ENCODE data around the gene ANO8. TPM values are rescaled to one million over a fixed set of nuclear protein-coding genes. Genes with fewer than 3 reads are reported as not detected.

The ANO8 gene
- total and polyA plus RNA-seq, 2 experiments from 2014 or later = 4.5 to 24.9 TPM

- no peak overlapping the region for H3K27ac Mint-ChIP-seq
These were observed 3.6 kb downstream of the ANO8 start for GRCh38 chr19:17331045-17331558.

More at GRCh38 chr19:17331045-17331558, 3.6 kb downstream of the ANO8 start:
- ATAC-seq (no peak), DNase-seq (ENCODE audit: low spot score) (no peak)
- Mint-ChIP-seq H3K9me3 (peaks cover 5% of the 10 kb centered on the region; the same call in 2 of the 3 replicates), H3K4me1 (peaks cover 27% of the 10 kb centered on the region), H3K36me3 (ENCODE audit: low read depth) (peaks cover 18% of the 10 kb centered on the region), H3K4me3 (peak overlapping the region; percentile 44; the same call in 1 of the 3 replicates), H3K27me3 (ENCODE audit: insufficient read depth, low read depth, poor library complexity) (peaks cover 22% of the 10 kb centered on the region)
- Histone ChIP-seq H3K4me3 (no peak overlapping the region), H2AFZ (no peak overlapping the region), H3K4me1 (ENCODE audit: insufficient read depth) (peaks cover 13% of the 10 kb centered on the region), H3K9me2 (ENCODE audit: insufficient read depth) (no peaks in the 10 kb centered on the region), H3K27ac (ENCODE audit: low read depth) (no peak overlapping the region), H3K27me3 (ENCODE audit: insufficient read depth) (peaks cover 9% of the 10 kb centered on the region; the same call in 1 of the 2 replicates), H3F3A (replicated peaks; ENCODE audit: low read depth) (peaks cover 30% of the 10 kb centered on the region), H3K79me2 (replicated peaks; ENCODE audit: insufficient read depth) (no peaks in the 10 kb centered on the region), H3K4me2 (no peak overlapping the region), H4K20me1 (replicated peaks; ENCODE audit: insufficient read depth) (no peaks in the 10 kb centered on the region), H3K36me3 (ENCODE audit: insufficient read depth) (no peaks in the 10 kb centered on the region)
- TF ChIP-seq ZNF114 (CRISPR knock-in tag; IDR thresholded peaks at IDR 0.05) (no peak), JUNB (IDR thresholded peaks at IDR 0.05; ENCODE audit: unreplicated experiment) (no peak), ETS1 (IDR thresholded peaks at IDR 0.05) (no peak), ZNF331 (CRISPR knock-in tag; IDR thresholded peaks at IDR 0.05; ENCODE audit: low read depth) (no peak), EZH2 (IDR thresholded peaks at IDR 0.05; ENCODE audit: low read depth, unreplicated experiment) (no peak), NANOG (IDR thresholded peaks at IDR 0.05; ENCODE audit: borderline replicate concordance) (no peak), CREB1 (CRISPR knock-in tag; IDR thresholded peaks at IDR 0.05; ENCODE audit: low read depth) (no peak), EZH2phosphoT487 (IDR thresholded peaks at IDR 0.05; ENCODE audit: unreplicated experiment) (no peak), STAT1 (IDR thresholded peaks at IDR 0.05; ENCODE audit: unreplicated experiment) (no peak), ZNF462 (CRISPR knock-in tag; IDR thresholded peaks at IDR 0.05) (no peak), POLR2AphosphoS5 (IDR thresholded peaks at IDR 0.05; ENCODE audit: low read depth) (no peak)
- TF ChIP-seq, protein P1, sequence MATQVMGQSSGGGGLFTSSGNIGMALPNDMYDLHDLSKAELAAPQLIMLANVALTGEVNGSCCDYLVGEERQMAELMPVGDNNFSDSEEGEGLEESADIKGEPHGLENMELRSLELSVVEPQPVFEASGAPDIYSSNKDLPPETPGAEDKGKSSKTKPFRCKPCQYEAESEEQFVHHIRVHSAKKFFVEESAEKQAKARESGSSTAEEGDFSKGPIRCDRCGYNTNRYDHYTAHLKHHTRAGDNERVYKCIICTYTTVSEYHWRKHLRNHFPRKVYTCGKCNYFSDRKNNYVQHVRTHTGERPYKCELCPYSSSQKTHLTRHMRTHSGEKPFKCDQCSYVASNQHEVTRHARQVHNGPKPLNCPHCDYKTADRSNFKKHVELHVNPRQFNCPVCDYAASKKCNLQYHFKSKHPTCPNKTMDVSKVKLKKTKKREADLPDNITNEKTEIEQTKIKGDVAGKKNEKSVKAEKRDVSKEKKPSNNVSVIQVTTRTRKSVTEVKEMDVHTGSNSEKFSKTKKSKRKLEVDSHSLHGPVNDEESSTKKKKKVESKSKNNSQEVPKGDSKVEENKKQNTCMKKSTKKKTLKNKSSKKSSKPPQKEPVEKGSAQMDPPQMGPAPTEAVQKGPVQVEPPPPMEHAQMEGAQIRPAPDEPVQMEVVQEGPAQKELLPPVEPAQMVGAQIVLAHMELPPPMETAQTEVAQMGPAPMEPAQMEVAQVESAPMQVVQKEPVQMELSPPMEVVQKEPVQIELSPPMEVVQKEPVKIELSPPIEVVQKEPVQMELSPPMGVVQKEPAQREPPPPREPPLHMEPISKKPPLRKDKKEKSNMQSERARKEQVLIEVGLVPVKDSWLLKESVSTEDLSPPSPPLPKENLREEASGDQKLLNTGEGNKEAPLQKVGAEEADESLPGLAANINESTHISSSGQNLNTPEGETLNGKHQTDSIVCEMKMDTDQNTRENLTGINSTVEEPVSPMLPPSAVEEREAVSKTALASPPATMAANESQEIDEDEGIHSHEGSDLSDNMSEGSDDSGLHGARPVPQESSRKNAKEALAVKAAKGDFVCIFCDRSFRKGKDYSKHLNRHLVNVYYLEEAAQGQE (IDR thresholded peaks at IDR 0.05; ENCODE audit: unreplicated experiment) = no peak
- TF ChIP-seq, protein P2, sequence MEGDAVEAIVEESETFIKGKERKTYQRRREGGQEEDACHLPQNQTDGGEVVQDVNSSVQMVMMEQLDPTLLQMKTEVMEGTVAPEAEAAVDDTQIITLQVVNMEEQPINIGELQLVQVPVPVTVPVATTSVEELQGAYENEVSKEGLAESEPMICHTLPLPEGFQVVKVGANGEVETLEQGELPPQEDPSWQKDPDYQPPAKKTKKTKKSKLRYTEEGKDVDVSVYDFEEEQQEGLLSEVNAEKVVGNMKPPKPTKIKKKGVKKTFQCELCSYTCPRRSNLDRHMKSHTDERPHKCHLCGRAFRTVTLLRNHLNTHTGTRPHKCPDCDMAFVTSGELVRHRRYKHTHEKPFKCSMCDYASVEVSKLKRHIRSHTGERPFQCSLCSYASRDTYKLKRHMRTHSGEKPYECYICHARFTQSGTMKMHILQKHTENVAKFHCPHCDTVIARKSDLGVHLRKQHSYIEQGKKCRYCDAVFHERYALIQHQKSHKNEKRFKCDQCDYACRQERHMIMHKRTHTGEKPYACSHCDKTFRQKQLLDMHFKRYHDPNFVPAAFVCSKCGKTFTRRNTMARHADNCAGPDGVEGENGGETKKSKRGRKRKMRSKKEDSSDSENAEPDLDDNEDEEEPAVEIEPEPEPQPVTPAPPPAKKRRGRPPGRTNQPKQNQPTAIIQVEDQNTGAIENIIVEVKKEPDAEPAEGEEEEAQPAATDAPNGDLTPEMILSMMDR (conservative IDR thresholded peaks at IDR 0.05; ENCODE audit: low read depth in 2 of 2) = no peak
